A673 (cell line): ENCODE data around the gene STXBP5.

Experiments
- CTCF ChIP-seq: fragments of 300-800, 200-600 bp; sonication (generic); conservative IDR thresholded peaks from 2 replicates; pipeline ENCODE4 v1.5.1; 2017; ENCODE audit warnings: low read depth, mild to moderate bottlenecking, antibody characterized with exemption, low read length, moderate library complexity, mixed read lengths
- EZH2 ChIP-seq: fragments of 200-600 bp; sonication (generic); IDR thresholded peaks from 2 replicates; pipeline ENCODE4 v1.6.1; 2017; ENCODE audit warnings: borderline replicate concordance, low read depth, mild to moderate bottlenecking, mixed read lengths, antibody characterized with exemption, low read length; ENCODE audit not compliant: poor library complexity, severe bottlenecking

- TF ChIP-seq CTCF (no peak), EZH2 (no peak)
Measured at GRCh38 chr6:147161253-147161973, 42.8 kb upstream of the STXBP5 start.
